GM12878 (cell line): Measurements from ENCODE around the gene DNAJC22. TPM values are rescaled to one million over a fixed set of nuclear protein-coding genes. Genes with fewer than 3 reads are reported as not detected.

Experiments used
- ATAC-seq: fragments of 200-7000 bp; cut with Tn5 transposase; 3 replicates; pipeline ENCODE4 v1.9.1; 2020; ENCODE audit warnings: mild to moderate bottlenecking, moderate library complexity
- BruUV-seq: library from RNA; stranded (reverse); fragments of 400-500 nt; replicated peaks from 2 replicates; lab custom pipeline; 2021; lab: Mats Ljungman, UMichigan
- CTCF ChIA-PET: fragments of 300-600 bp; sonication (Branson Sonifier 250); formaldehyde crosslinking; extraction: SDS; loops from one replicate; lab custom pipeline; 2021; ENCODE audit warnings: inconsistent platforms; lab: Yijun Ruan, JAX
- POLR2A ChIA-PET: fragments of 350-600 bp; formaldehyde crosslinking; extraction: SDS; loops from one replicate; lab custom pipeline; 2021; ENCODE audit warnings: inconsistent platforms; lab: Charles Lee
- RAD21 ChIA-PET: fragments of 300-600 bp; sonication (Branson Sonifier 250); formaldehyde crosslinking; loops from one replicate; lab custom pipeline; 2023; ENCODE audit warnings: antibody characterized with exemption; ENCODE audit not compliant: unreplicated experiment; lab: Charles Lee
- SMC1A ChIA-PET: fragments of 300-600 bp; sonication (Branson Sonifier 250); formaldehyde crosslinking; loops from one replicate; lab custom pipeline; 2023; ENCODE audit not compliant: unreplicated experiment, uncharacterized antibody; lab: Charles Lee
- DNase-seq: peaks from one replicate; pipeline ENCODE4 v3.0.0-alpha.2; 2011; ENCODE audit warnings: low read depth, low spot score
- FAIRE-seq: peaks from 3 replicates; lab custom pipeline; 2011; peaks lifted over from hg19 to GRCh38; lab: Jason Lieb, UNC
- H2AFZ ChIP-seq: 2 replicates; pipeline ENCODE4 v1.6.0; 2011; ENCODE audit warnings: low read depth, low read length, control low read depth; ENCODE audit not compliant: control insufficient read depth
- H3K27ac ChIP-seq: 2 replicates; pipeline ENCODE4 v1.5.1; 2011; ENCODE audit warnings: control low read depth; ENCODE audit not compliant: control insufficient read depth, insufficient read depth
- H3K27me3 ChIP-seq, 2 experiments: replicated peaks in 1 of 2; 2 replicates each; pipeline versions ENCODE4 v1.6.0 to v1.6.1; 2011; ENCODE audit warnings: low read length in 1 of 2; ENCODE audit not compliant: control insufficient read depth in 2 of 2, insufficient read depth in 2 of 2
- H3K36me3 ChIP-seq, 2 experiments: 2 replicates each; pipeline ENCODE4 v1.5.1; 2011; ENCODE audit warnings: low read length in 1 of 2; ENCODE audit not compliant: control insufficient read depth in 2 of 2, insufficient read depth in 2 of 2
- H3K4me1 ChIP-seq: 2 replicates; pipeline ENCODE4 v1.6.1; 2011; ENCODE audit warnings: mild to moderate bottlenecking, low read length, moderate library complexity, mixed read lengths; ENCODE audit not compliant: control insufficient read depth, insufficient read depth
- H3K4me2 ChIP-seq: 2 replicates; pipeline ENCODE4 v1.6.0; 2011; ENCODE audit warnings: control low read depth; ENCODE audit not compliant: control insufficient read depth, insufficient read depth
- H3K4me3 ChIP-seq: fragments of 200-600 bp; sonication (generic); 2 replicates; pipeline ENCODE4 v1.5.1; 2016
- H3K79me2 ChIP-seq: 2 replicates; pipeline ENCODE4 v1.6.0; 2011; ENCODE audit warnings: low read length; ENCODE audit not compliant: control insufficient read depth, insufficient read depth
- H3K9ac ChIP-seq: 2 replicates; pipeline ENCODE4 v1.8.0; 2011; ENCODE audit warnings: low read length, control low read depth, mixed read lengths; ENCODE audit not compliant: control insufficient read depth, insufficient read depth
- H3K9me3 ChIP-seq: replicated peaks from 3 replicates; pipeline ENCODE4 v1.5.1; 2011; ENCODE audit warnings: mild to moderate bottlenecking, low read length; ENCODE audit not compliant: control insufficient read depth, insufficient read depth
- H4K20me1 ChIP-seq: 2 replicates; pipeline ENCODE4 v1.6.0; 2011; ENCODE audit not compliant: control insufficient read depth, insufficient read depth
- BRCA1 ChIP-seq: IDR thresholded peaks from 2 replicates; pipeline ENCODE4 v1.6.1; 2011; ENCODE audit warnings: low read depth, low read length, improper control_type of control experiment
- CBX3 ChIP-seq: fragments of 200-600 bp; sonication (generic); IDR thresholded peaks from 2 replicates; pipeline ENCODE4 v1.6.1; 2016; ENCODE audit warnings: low read depth, borderline replicate concordance
- ESRRA ChIP-seq: IDR thresholded peaks from 2 replicates; pipeline ENCODE4 v1.6.1; 2012; ENCODE audit warnings: mild to moderate bottlenecking, low read length, improper control_type of control experiment
- FOXK2 ChIP-seq: fragments of 450-650 bp; IDR thresholded peaks from 2 replicates; pipeline ENCODE4 v1.6.1; 2017; ENCODE audit warnings: mild to moderate bottlenecking, moderate library complexity
- HCFC1 ChIP-seq: fragments of 150-350 bp; IDR thresholded peaks from 2 replicates; pipeline ENCODE4 v1.6.1; 2014; ENCODE audit warnings: low read length
- POLR2A ChIP-seq: IDR thresholded peaks from 2 replicates; pipeline ENCODE4 v1.6.1; 2011; ENCODE audit warnings: low read depth, mild to moderate bottlenecking, low read length
- RAD21 ChIP-seq: IDR thresholded peaks from 2 replicates; pipeline ENCODE4 v1.6.1; 2011; ENCODE audit warnings: mild to moderate bottlenecking, low read depth, low read length, moderate library complexity; ENCODE audit not compliant: insufficient read depth
- SP1 ChIP-seq: IDR thresholded peaks from one replicate; pipeline ENCODE4 v1.6.1; 2011; ENCODE audit warnings: low read depth, low read length
- ZBED1 ChIP-seq: IDR thresholded peaks from 2 replicates; pipeline ENCODE4 v1.6.1; 2016; ENCODE audit warnings: borderline replicate concordance
- WGBS: methylation state at CpG from one replicate; pipeline ENCODE4 v1.1.6; 2016; ENCODE audit warnings: low lambda C conversion rate; ENCODE audit not compliant: insufficient replicate concordance, insufficient coverage; ENCODE audit errors: missing lambda C conversion rate; 5-methylcytosine and 5-hydroxymethylcytosine counted together
- in situ Hi-C: fragments of 300-500 bp; cut with MboI; formaldehyde crosslinking; loops from 9 replicates; pipeline ENCODE4 v1.14.3; 2018; ENCODE audit warnings: mixed read lengths
- intact Hi-C: fragments of 100-400 bp; cut with micrococcal nuclease; formaldehyde crosslinking; loops from one replicate; pipeline ENCODE4 v1.14.2; 2022; ENCODE audit not compliant: unreplicated experiment
- polyA plus RNA-seq, 11 experiments: library from polyadenylated mRNA; depleted of rRNA in 4 of 11; unstranded in 6 of 11; stranded (reverse) in 5 of 11; fragments of >200 nt; fragmentation: Nextera tagmentation in 4 of 11; fragmentation: Illumina TruSeq in 1 of 11; extraction: Ambion mirVana in 4 of 11; extraction: Trizol in 1 of 11; gene quantifications; 1 replicate in 1 of 11; 2 replicates in 10 of 11; pipeline versions ENCODE4 v1.2.1 to v1.2.3, GENCODE V29; 2011 to 2016; ENCODE audit warnings: inconsistent platforms in 2 of 11, missing spikeins in 2 of 11, low read depth in 1 of 11
- total RNA-seq, 4 experiments: library from RNA; depleted of rRNA in 3 of 4; stranded (reverse); fragments of >200 nt in 3 of 4; fragmentation: Illumina TruSeq in 1 of 4; extraction: Trizol in 1 of 4; gene quantifications; 2 replicates each; pipeline versions ENCODE4 v1.2.1 to v1.2.3, GENCODE V29; 2013 to 2021
- TF ChIP-seq, protein P1 (sequence below): IDR thresholded peaks from 2 replicates; pipeline ENCODE4 v1.6.1; 2012; ENCODE audit warnings: low read depth, low read length, improper control_type of control experiment
- TF ChIP-seq, protein P2 (sequence below): IDR thresholded peaks from 2 replicates; pipeline ENCODE4 v1.6.1; 2011; ENCODE audit warnings: low read depth, low read length, improper control_type of control experiment, borderline replicate concordance

DNAJC22 gene
- total and polyA plus RNA-seq, 10 of the 15 experiments (the other 5 are each of a cell fraction or from before 2014, with no cell fraction given): 0.06 to 0.61 (median 0.13) TPM; not detected in 3

DNA sequence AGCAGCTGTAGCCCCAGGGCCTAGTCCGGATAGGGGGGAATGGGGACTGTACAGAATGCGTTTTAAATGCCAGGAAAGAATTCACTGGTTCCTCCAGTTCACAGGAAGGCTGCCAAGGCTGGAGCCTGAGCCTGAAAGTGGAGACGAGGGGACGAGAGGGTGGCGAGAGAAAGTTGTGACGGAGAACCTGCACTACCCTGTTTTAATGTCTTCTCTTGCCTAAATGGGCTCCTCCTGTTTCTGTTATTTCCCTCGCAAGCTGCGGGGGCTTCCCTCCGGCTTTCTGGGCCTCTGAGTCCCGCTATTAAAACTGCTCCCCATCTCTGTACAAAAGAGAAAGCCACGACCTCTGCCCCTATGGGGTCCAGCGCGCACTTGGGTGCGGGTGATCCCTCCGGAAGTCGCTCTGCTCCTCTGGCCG is 14.2 kb upstream of the DNAJC22 start:
- H3K9ac ChIP-seq: no peak overlapping the region

More for the DNA sequence above, 14.2 kb upstream of the DNAJC22 start:
- Histone ChIP-seq H3K9me3 (no peaks in the 10 kb centered on the region; the same call in 2 of the 3 replicates), H3K27me3 (peaks cover 4 to 12% of the 10 kb centered on the region in 2 experiments), H3K4me1 (no peaks in the 10 kb centered on the region), H3K4me2 (no peak overlapping the region), H3K36me3 (peaks cover 5 to 12% of the 10 kb centered on the region in 2 experiments; a peak in 3 of 4 replicates), H3K4me3 (no peak overlapping the region), H2AFZ (no peak overlapping the region), H3K79me2 (no peaks in the 10 kb centered on the region), H3K27ac (no peak overlapping the region), H4K20me1 (no peaks in the 10 kb centered on the region)
- intact Hi-C loops: no loop called here
- FAIRE-seq (no peak), DNase-seq (no peak), ATAC-seq (no peak)
- ChIA-PET CTCF (interaction anchor here (0.5 to 4.3 kb wide), 19 partner anchors 10 to 377 kb away, joined by 3 to 72 read pairs (median 7); partner anchors contain the start of genes DNAJC22, PRPH and TROAP), POLR2A (interaction anchor here (0.8 to 1.9 kb wide), 3 partner anchors 9 to 292 kb away, joined by 3 to 9 read pairs (median 3); partner anchors contain the start of gene PRPH), SMC1A (interaction anchor here (0.9 to 3.2 kb wide), 8 partner anchors 9 to 182 kb away, joined by 3 to 30 read pairs (median 6); partner anchors contain the start of genes DNAJC22 and TROAP), RAD21 (interaction anchor here (0.6 to 2.3 kb wide), 9 partner anchors 10 to 1493 kb away, joined by 3 to 33 read pairs (median 13); partner anchors contain the start of genes DNAJC22, PRPF40B and TROAP)
- 88% methylated on average over 17 of the region's 17 CpGs for WGBS
- TF ChIP-seq POLR2A (no peak), SP1 (no peak), ESRRA (no peak), BRCA1 (no peak), ZBED1 (no peak), RAD21 (no peak), HCFC1 (no peak), CBX3 (no peak), FOXK2 (no peak)
- TF ChIP-seq, protein P1, sequence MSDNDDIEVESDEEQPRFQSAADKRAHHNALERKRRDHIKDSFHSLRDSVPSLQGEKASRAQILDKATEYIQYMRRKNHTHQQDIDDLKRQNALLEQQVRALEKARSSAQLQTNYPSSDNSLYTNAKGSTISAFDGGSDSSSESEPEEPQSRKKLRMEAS: no peak
- TF ChIP-seq, protein P2, sequence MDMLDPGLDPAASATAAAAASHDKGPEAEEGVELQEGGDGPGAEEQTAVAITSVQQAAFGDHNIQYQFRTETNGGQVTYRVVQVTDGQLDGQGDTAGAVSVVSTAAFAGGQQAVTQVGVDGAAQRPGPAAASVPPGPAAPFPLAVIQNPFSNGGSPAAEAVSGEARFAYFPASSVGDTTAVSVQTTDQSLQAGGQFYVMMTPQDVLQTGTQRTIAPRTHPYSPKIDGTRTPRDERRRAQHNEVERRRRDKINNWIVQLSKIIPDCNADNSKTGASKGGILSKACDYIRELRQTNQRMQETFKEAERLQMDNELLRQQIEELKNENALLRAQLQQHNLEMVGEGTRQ: no peak
- BruUV-seq: no TSS peak
- in situ Hi-C loops: no loop called here
